HEK293 (cell line): ENCODE data around the gene SPIRE1.

Experiments used
- CTCF ChIA-PET: fragments of 350-600 bp; formaldehyde crosslinking; extraction: SDS; loops from one replicate; lab custom pipeline; 2021; ENCODE audit warnings: antibody characterized with exemption; lab: Yijun Ruan, JAX
- POLR2A ChIA-PET: fragments of 300-600 bp; formaldehyde crosslinking; extraction: SDS; loops from one replicate; lab custom pipeline; 2020; ENCODE audit warnings: antibody characterized with exemption, inconsistent platforms; lab: Yijun Ruan, JAX
- H3K27ac ChIP-seq: fragments of 200-500 bp; sonication (Bioruptor generic); 2 replicates; pipeline ENCODE4 v1.5.1; 2014; ENCODE audit warnings: low read depth, low read length, control low read depth, inconsistent platforms; ENCODE audit errors: extremely low read depth
- H3K36me3 ChIP-seq, 2 experiments: fragments of 200-500 bp in 1 of 2; sonication (Bioruptor generic) in 1 of 2; 1 replicate in 1 of 2; 2 replicates in 1 of 2; pipeline ENCODE4 v1.5.1; 2014 to 2017; ENCODE audit warnings: inconsistent platforms in 2 of 2, low read length in 2 of 2; ENCODE audit not compliant: control insufficient read depth in 2 of 2, insufficient read depth in 1 of 2
- H3K4me1 ChIP-seq: fragments of 200-500 bp; sonication (Bioruptor generic); 2 replicates; pipeline ENCODE4 v1.5.1; 2014; ENCODE audit warnings: mild to moderate bottlenecking, low read length, inconsistent platforms; ENCODE audit not compliant: control insufficient read depth, insufficient read depth
- H3K4me3 ChIP-seq: 2 replicates; pipeline ENCODE4 v1.5.1; 2011; ENCODE audit warnings: low read depth, mild to moderate bottlenecking, control low read depth, low read length, moderate library complexity
- H3K9me3 ChIP-seq: fragments of 200-500 bp; sonication (Bioruptor generic); 2 replicates; pipeline ENCODE4 v1.5.1; 2014; ENCODE audit warnings: low read depth, low read length, inconsistent platforms; ENCODE audit not compliant: control insufficient read depth, insufficient read depth
- BCL11B ChIP-seq: fragments of 450-650 bp; formaldehyde crosslinking; IDR thresholded peaks from 2 replicates; pipeline ENCODE4 v1.5.1; 2016; ENCODE audit warnings: low read depth, missing biosample characterization, missing genetic modification characterization
- GLI2 ChIP-seq: fragments of 450-650 bp; formaldehyde crosslinking; IDR thresholded peaks from 2 replicates; pipeline ENCODE4; 2017; ENCODE audit warnings: missing biosample characterization, missing genetic modification characterization, low read depth, borderline replicate concordance
- KLF1 ChIP-seq: fragments of 450-650 bp; formaldehyde crosslinking; IDR thresholded peaks from 2 replicates; pipeline ENCODE4 v1.5.1; 2016; ENCODE audit warnings: missing biosample characterization, missing genetic modification characterization
- KLF10 ChIP-seq: fragments of 450-650 bp; IDR thresholded peaks from 2 replicates; pipeline ENCODE4 v1.5.1; 2018; ENCODE audit warnings: missing biosample characterization, mild to moderate bottlenecking, missing genetic modification characterization
- RBAK ChIP-seq: fragments of 450-650 bp; formaldehyde crosslinking; IDR thresholded peaks from 2 replicates; pipeline ENCODE4 v1.5.1; 2016; ENCODE audit warnings: missing biosample characterization, missing genetic modification characterization
- TCF7L2 ChIP-seq: IDR thresholded peaks from 2 replicates; pipeline ENCODE4 v1.6.1; 2011; ENCODE audit warnings: low read depth, mild to moderate bottlenecking, inconsistent platforms, low read length, moderate library complexity, borderline replicate concordance
- WT1 ChIP-seq: fragments of 450-650 bp; formaldehyde crosslinking; IDR thresholded peaks from 2 replicates; pipeline ENCODE4 v1.5.1; 2016; ENCODE audit warnings: missing biosample characterization, missing genetic modification characterization
- ZBTB17 ChIP-seq: fragments of 450-650 bp; formaldehyde crosslinking; IDR thresholded peaks from 2 replicates; pipeline ENCODE4 v1.5.1; 2016; ENCODE audit warnings: missing biosample characterization, missing genetic modification characterization
- ZFP37 ChIP-seq: fragments of 450-650 bp; formaldehyde crosslinking; IDR thresholded peaks from 2 replicates; pipeline ENCODE4 v1.5.1; 2016; ENCODE audit warnings: missing biosample characterization, missing genetic modification characterization
- ZNF148 ChIP-seq: fragments of 450-650 bp; formaldehyde crosslinking; IDR thresholded peaks from 2 replicates; pipeline ENCODE4 v1.5.0; 2017; ENCODE audit warnings: missing biosample characterization, missing genetic modification characterization, borderline replicate concordance
- ZNF157 ChIP-seq: fragments of 450-650 bp; formaldehyde crosslinking; IDR thresholded peaks from 2 replicates; pipeline ENCODE4 v1.5.1; 2016; ENCODE audit warnings: missing biosample characterization, missing genetic modification characterization
- ZNF18 ChIP-seq: fragments of 450-650 bp; formaldehyde crosslinking; IDR thresholded peaks from 2 replicates; pipeline ENCODE4 v1.5.1; 2016; ENCODE audit warnings: missing biosample characterization, missing genetic modification characterization
- ZNF19 ChIP-seq: fragments of 450-650 bp; formaldehyde crosslinking; IDR thresholded peaks from 2 replicates; pipeline ENCODE4; 2016; ENCODE audit warnings: missing biosample characterization, missing genetic modification characterization, low read depth
- ZNF214 ChIP-seq: fragments of 450-650 bp; formaldehyde crosslinking; IDR thresholded peaks from 2 replicates; pipeline ENCODE4 v1.5.1; 2017; ENCODE audit warnings: missing biosample characterization, mild to moderate bottlenecking, missing genetic modification characterization, borderline replicate concordance
- ZNF221 ChIP-seq: fragments of 450-650 bp; formaldehyde crosslinking; IDR thresholded peaks from 2 replicates; pipeline ENCODE4 v1.5.1; 2017; ENCODE audit warnings: missing biosample characterization, missing genetic modification characterization, borderline replicate concordance
- ZNF248 ChIP-seq: fragments of 450-650 bp; formaldehyde crosslinking; IDR thresholded peaks from 2 replicates; pipeline ENCODE4 v1.5.1; 2017; ENCODE audit warnings: missing biosample characterization, missing genetic modification characterization
- ZNF391 ChIP-seq: fragments of 450-650 bp; formaldehyde crosslinking; IDR thresholded peaks from 2 replicates; pipeline ENCODE4 v1.5.1; 2016; ENCODE audit warnings: low read depth, missing biosample characterization, missing genetic modification characterization, borderline replicate concordance
- ZNF398 ChIP-seq: fragments of 450-650 bp; formaldehyde crosslinking; IDR thresholded peaks from 2 replicates; pipeline ENCODE4 v1.5.1; 2017; ENCODE audit warnings: missing biosample characterization, missing genetic modification characterization
- ZNF404 ChIP-seq: fragments of 450-650 bp; formaldehyde crosslinking; IDR thresholded peaks from 2 replicates; pipeline ENCODE4 v1.5.1; 2017; ENCODE audit warnings: missing biosample characterization, missing genetic modification characterization
- ZNF518A ChIP-seq: fragments of 450-650 bp; formaldehyde crosslinking; conservative IDR thresholded peaks from 2 replicates; pipeline ENCODE4 v1.5.1; 2016; ENCODE audit warnings: low read depth, missing biosample characterization, missing genetic modification characterization
- ZNF558 ChIP-seq: fragments of 450-650 bp; formaldehyde crosslinking; IDR thresholded peaks from 2 replicates; pipeline ENCODE4 v1.5.1; 2016; ENCODE audit warnings: missing biosample characterization, missing genetic modification characterization
- ZNF626 ChIP-seq: fragments of 450-650 bp; sonication (Bioruptor Pico); formaldehyde crosslinking; IDR thresholded peaks from 2 replicates; pipeline ENCODE4 v1.5.1; 2018; ENCODE audit warnings: missing biosample characterization, missing genetic modification characterization, inconsistent platforms
- ZNF677 ChIP-seq: fragments of 450-650 bp; IDR thresholded peaks from 2 replicates; pipeline ENCODE4 v1.5.0; 2018; ENCODE audit warnings: missing biosample characterization, mild to moderate bottlenecking, missing genetic modification characterization, moderate library complexity
- ZNF768 ChIP-seq: fragments of 450-650 bp; formaldehyde crosslinking; IDR thresholded peaks from 2 replicates; pipeline ENCODE4 v1.5.1; 2018; ENCODE audit warnings: missing biosample characterization, mild to moderate bottlenecking, missing genetic modification characterization

SPIRE1 gene

GRCh38 chr18:12462242-12462641 lies 195.7 kb downstream of the SPIRE1 start:
- POLR2A ChIA-PET, result interaction anchor here (1.1 kb wide), 1 partner anchor 9 kb away, joined by 4 read pairs; no protein-coding TSS in a partner anchor
- TF ChIP-seq KLF1 (tag by site-specific recombination) (no peak), ZNF214 (no peak), ZNF626 (no peak), ZNF248 (tag by site-specific recombination) (no peak), KLF10 (tag by site-specific recombination) (no peak), ZFP37 (tag by site-specific recombination) (no peak), ZNF148 (tag by site-specific recombination) (no peak), ZBTB17 (tag by site-specific recombination) (no peak), ZNF391 (no peak), BCL11B (tag by site-specific recombination) (no peak), ZNF677 (no peak), ZNF157 (tag by site-specific recombination) (no peak)
- no peak overlapping the region for H3K27ac ChIP-seq
- H3K4me3 ChIP-seq, result no peak overlapping the region
- H3K4me1 ChIP-seq, result no peaks in the 10 kb centered on the region
- peaks cover 33 to 47% of the 10 kb centered on the region in 2 experiments for H3K36me3 ChIP-seq
- CTCF ChIA-PET, result interaction anchor here (3.0 kb wide), 1 partner anchor 71 kb away, joined by 18 read pairs; no protein-coding TSS in a partner anchor
- no peaks in the 10 kb centered on the region for H3K9me3 ChIP-seq

- Histone ChIP-seq H3K4me3 (no peak overlapping the region), H3K4me1 (no peaks in the 10 kb centered on the region), H3K36me3 (peaks cover 33 to 47% of the 10 kb centered on the region in 2 experiments), H3K9me3 (no peaks in the 10 kb centered on the region), H3K27ac (no peak overlapping the region)
- CTCF ChIA-PET, result interaction anchor here (0.6 to 3.0 kb wide), 2 partner anchors 70 to 466 kb away, joined by 3 to 18 read pairs; no protein-coding TSS in a partner anchor
- POLR2A ChIA-PET, result interaction anchor here (0.6 to 1.1 kb wide), 2 partner anchors 8 to 144 kb away, joined by 3 to 4 read pairs; no protein-coding TSS in a partner anchor
- TF ChIP-seq ZNF404 (tag by site-specific recombination) (no peak), ZNF518A (tag by site-specific recombination) (no peak), ZNF558 (no peak), ZNF221 (tag by site-specific recombination) (no peak), ZNF18 (tag by site-specific recombination) (no peak), GLI2 (tag by site-specific recombination) (no peak), RBAK (no peak), ZNF398 (tag by site-specific recombination) (no peak), TCF7L2 (no peak), ZNF768 (tag by site-specific recombination) (no peak), WT1 (no peak), ZNF19 (tag by site-specific recombination) (no peak)
Measured at GRCh38 chr18:12461326-12461725, 196.6 kb downstream of the SPIRE1 start.
